Hepatocyte (in vitro differentiated cells): ENCODE data around the gene CATSPERE. TPM values are rescaled to one million over a fixed set of nuclear protein-coding genes. Genes with fewer than 3 reads are reported as not detected.
"Not testable (repeated sequence)": the region's sequence is repeated elsewhere in the genome, so short reads cannot be mapped to it uniquely, and the experiment has no call there.

Experiments used
- DNase-seq: peaks from one replicate; pipeline ENCODE4 v3.0.0-alpha.2; 2016; ENCODE audit warnings: low spot score
- H2AFZ ChIP-seq: fragments of 200-600 bp; sonication (generic); 2 replicates; pipeline ENCODE4 v1.6.0; 2016; ENCODE audit warnings: antibody characterized with exemption, mild to moderate bottlenecking
- H3K27ac ChIP-seq: fragments of 200-600 bp; sonication (generic); 2 replicates; pipeline ENCODE4 v1.5.1; 2016; ENCODE audit warnings: mild to moderate bottlenecking
- H3K27me3 ChIP-seq: fragments of 200-600 bp; sonication (generic); 2 replicates; pipeline ENCODE4 v1.6.1; 2016
- H3K36me3 ChIP-seq: fragments of 200-600 bp; sonication (generic); replicated peaks from 2 replicates; pipeline ENCODE4 v1.5.1; 2016; ENCODE audit warnings: low read depth; ENCODE audit not compliant: insufficient read depth
- H3K4me1 ChIP-seq: fragments of 200-600 bp; sonication (generic); 2 replicates; pipeline ENCODE4 v1.5.1; 2016; ENCODE audit warnings: mild to moderate bottlenecking, moderate library complexity; ENCODE audit not compliant: insufficient read depth
- H3K4me2 ChIP-seq: fragments of 200-600 bp; sonication (generic); 2 replicates; pipeline ENCODE4 v1.6.0; 2016
- H3K4me3 ChIP-seq: fragments of 200-600 bp; sonication (generic); 2 replicates; pipeline ENCODE4 v1.5.1; 2016; ENCODE audit warnings: mild to moderate bottlenecking
- H3K79me2 ChIP-seq: fragments of 200-600 bp; sonication (generic); 2 replicates; pipeline ENCODE4 v1.6.0; 2017; ENCODE audit warnings: mild to moderate bottlenecking
- H3K9me2 ChIP-seq: fragments of 200-600 bp; sonication (generic); replicated peaks from 2 replicates; pipeline ENCODE4 v1.6.0; 2017; ENCODE audit warnings: mild to moderate bottlenecking; ENCODE audit not compliant: insufficient read depth
- H3K9me3 ChIP-seq: fragments of 200-600 bp; sonication (generic); 2 replicates; pipeline ENCODE4 v1.5.1; 2016; ENCODE audit warnings: low read depth, mild to moderate bottlenecking
- H4K20me1 ChIP-seq: fragments of 200-600 bp; sonication (generic); 2 replicates; pipeline ENCODE4 v1.6.0; 2016; ENCODE audit warnings: mild to moderate bottlenecking; ENCODE audit not compliant: insufficient read depth, poor library complexity, severe bottlenecking
- EZH2 ChIP-seq: fragments of 200-600 bp; sonication (generic); IDR thresholded peaks from 2 replicates; pipeline ENCODE4 v1.6.1; 2016; ENCODE audit warnings: antibody characterized with exemption, mild to moderate bottlenecking, borderline replicate concordance
- EZH2phosphoT487 ChIP-seq: fragments of 200-600 bp; sonication (generic); IDR thresholded peaks from one replicate; pipeline ENCODE4 v1.6.1; 2018; ENCODE audit warnings: antibody characterized with exemption, mild to moderate bottlenecking, low read depth, moderate library complexity; ENCODE audit not compliant: unreplicated experiment, severe bottlenecking
- WGBS: methylation state at CpG from one replicate; pipeline ENCODE4 v1.1.6; 2016; ENCODE audit warnings: low lambda C conversion rate; ENCODE audit errors: missing lambda C conversion rate; 5-methylcytosine and 5-hydroxymethylcytosine counted together
- polyA plus RNA-seq: library from polyadenylated mRNA; unstranded; fragments of >200 nt; fragmentation: Nextera tagmentation; extraction: Ambion mirVana; gene quantifications from 2 replicates; pipeline ENCODE4 v1.2.1, GENCODE V29; 2016
- total RNA-seq: library from RNA; depleted of rRNA; stranded (reverse); fragments of >200 nt; gene quantifications from 2 replicates; pipeline ENCODE4 v1.2.3, GENCODE V29; 2014
- TF ChIP-seq, protein P1 (sequence below): fragments of 200-600 bp; sonication (generic); IDR thresholded peaks from 2 replicates; pipeline ENCODE4 v1.5.1; 2016; ENCODE audit warnings: antibody characterized with exemption, mild to moderate bottlenecking; ENCODE audit not compliant: poor library complexity

The CATSPERE gene
- total and polyA plus RNA-seq, 2 experiments from 2014 or later, result 1.0 to 2.3 TPM

DNA sequence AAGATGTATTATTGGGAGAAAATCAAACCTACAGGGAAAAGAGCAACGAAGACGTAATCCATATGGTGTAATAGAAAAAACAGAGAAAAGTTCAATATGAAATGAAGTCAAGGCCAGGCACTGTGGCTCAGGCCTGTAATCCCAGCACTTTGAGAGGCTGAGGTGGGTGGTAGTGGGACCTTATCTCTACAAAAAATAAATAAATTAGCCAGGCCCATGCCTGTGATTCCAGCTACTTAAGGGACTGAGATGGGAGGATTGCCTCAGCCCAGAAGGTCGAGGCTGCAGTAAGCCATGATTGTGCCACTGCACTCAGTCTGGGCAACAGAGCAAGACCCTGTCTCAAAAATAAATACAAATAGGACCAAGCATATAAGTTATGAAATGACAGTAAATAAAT, 203.3 kb downstream of the CATSPERE start:
- 75% methylated on average over 3 of the region's 3 CpGs for WGBS
- H2AFZ ChIP-seq, result no peak overlapping the region
- H3K36me3 ChIP-seq, result no peaks in the 10 kb centered on the region
- no peaks in the 10 kb centered on the region for H3K9me2 ChIP-seq
- peaks cover 92% of the 10 kb centered on the region for H3K79me2 ChIP-seq
- peaks cover 30% of the 10 kb centered on the region for H4K20me1 ChIP-seq
- no peak overlapping the region for H3K4me3 ChIP-seq
- no peaks in the 10 kb centered on the region for H3K27me3 ChIP-seq
- no peaks in the 10 kb centered on the region for H3K4me1 ChIP-seq
- no peak for DNase-seq
- TF ChIP-seq EZH2phosphoT487, result no peak
- TF ChIP-seq, protein P1, sequence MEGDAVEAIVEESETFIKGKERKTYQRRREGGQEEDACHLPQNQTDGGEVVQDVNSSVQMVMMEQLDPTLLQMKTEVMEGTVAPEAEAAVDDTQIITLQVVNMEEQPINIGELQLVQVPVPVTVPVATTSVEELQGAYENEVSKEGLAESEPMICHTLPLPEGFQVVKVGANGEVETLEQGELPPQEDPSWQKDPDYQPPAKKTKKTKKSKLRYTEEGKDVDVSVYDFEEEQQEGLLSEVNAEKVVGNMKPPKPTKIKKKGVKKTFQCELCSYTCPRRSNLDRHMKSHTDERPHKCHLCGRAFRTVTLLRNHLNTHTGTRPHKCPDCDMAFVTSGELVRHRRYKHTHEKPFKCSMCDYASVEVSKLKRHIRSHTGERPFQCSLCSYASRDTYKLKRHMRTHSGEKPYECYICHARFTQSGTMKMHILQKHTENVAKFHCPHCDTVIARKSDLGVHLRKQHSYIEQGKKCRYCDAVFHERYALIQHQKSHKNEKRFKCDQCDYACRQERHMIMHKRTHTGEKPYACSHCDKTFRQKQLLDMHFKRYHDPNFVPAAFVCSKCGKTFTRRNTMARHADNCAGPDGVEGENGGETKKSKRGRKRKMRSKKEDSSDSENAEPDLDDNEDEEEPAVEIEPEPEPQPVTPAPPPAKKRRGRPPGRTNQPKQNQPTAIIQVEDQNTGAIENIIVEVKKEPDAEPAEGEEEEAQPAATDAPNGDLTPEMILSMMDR, result no peak
- TF ChIP-seq EZH2, result no peak
- H3K9me3 ChIP-seq, result no peaks in the 10 kb centered on the region
- no peak overlapping the region for H3K4me2 ChIP-seq
- no peak overlapping the region for H3K27ac ChIP-seq

DNA sequence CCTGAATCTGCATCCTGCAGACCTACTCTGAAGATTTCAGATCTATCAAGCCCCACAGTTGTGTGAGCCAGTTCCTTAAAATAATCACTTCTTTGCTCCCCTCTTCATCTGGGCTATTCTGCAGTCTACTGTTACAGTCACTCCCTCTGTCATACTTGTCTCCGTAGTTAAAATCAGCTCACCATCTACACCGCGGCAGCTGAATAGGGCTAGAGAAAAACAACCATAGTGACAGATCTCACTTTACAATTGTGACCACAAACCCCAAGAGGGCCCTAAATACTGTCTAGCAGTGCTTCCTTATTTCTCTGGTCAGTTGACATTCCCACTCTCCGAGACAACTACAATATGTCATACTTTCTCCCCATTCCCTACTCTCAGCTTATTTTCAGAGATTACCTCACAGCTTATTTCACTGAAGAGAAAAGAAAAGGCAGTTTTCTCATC, 204.7 kb downstream of the CATSPERE start:
- no peak for DNase-seq
- WGBS, result 62% methylated on average over 4 of the region's 4 CpGs
- Histone ChIP-seq H3K4me1 (no peaks in the 10 kb centered on the region), H2AFZ (no peak overlapping the region), H3K4me2 (no peak overlapping the region), H3K9me2 (no peaks in the 10 kb centered on the region), H3K27me3 (no peaks in the 10 kb centered on the region), H3K4me3 (no peak overlapping the region), H3K79me2 (peaks cover 89% of the 10 kb centered on the region), H3K9me3 (no peaks in the 10 kb centered on the region), H4K20me1 (peaks cover 30% of the 10 kb centered on the region), H3K27ac (no peak overlapping the region), H3K36me3 (no peaks in the 10 kb centered on the region)
- no peak for TF ChIP-seq EZH2
- no peak for TF ChIP-seq EZH2phosphoT487
- TF ChIP-seq, protein P1, result no peak

DNA sequence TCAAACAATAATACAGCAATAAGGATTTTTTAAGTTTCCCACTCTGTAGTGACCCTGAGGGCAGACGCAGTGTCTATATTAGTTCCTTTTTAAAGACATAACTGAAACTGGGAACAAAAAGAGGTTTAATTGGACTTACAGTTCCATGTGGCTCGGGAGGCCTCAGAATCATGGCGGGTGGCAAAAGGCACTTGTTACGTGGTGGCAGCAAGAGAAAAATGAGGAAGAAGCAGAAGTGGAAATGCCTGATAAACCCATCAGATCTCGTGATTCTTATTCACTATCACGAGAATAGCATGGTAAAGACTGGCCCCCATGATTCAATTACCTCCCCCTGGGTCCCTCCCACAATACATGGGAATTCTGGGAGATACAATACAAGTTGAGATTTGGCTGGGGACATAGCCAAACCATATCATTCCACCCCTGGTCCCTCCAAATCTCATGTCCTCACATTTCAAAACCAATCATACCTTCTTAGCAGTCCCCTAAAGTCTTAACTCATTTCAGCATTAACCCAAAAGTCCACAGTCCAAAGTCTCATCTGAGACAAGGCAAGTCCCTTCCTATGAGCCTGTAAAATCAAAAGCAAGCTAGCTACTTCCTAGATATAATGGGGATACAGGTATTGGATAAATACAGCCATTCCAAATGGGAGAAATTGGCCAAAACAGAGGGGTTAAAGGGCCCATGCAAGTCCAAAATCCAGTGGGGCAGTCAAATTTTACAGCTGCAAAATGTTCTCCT, 205.8 kb downstream of the CATSPERE start:
- H3K9me2 ChIP-seq, H3K27ac ChIP-seq, H3K4me2 ChIP-seq, H3K9me3 ChIP-seq, H3K4me3 ChIP-seq, H2AFZ ChIP-seq, H3K4me1 ChIP-seq, H3K36me3 ChIP-seq, H3K27me3 ChIP-seq, DNase-seq: not testable (repeated sequence)
- H4K20me1 ChIP-seq, result peaks cover 30% of the 10 kb centered on the region
- peaks cover 92% of the 10 kb centered on the region for H3K79me2 ChIP-seq
- WGBS, result 96% methylated on average over 6 of the region's 6 CpGs

DNA sequence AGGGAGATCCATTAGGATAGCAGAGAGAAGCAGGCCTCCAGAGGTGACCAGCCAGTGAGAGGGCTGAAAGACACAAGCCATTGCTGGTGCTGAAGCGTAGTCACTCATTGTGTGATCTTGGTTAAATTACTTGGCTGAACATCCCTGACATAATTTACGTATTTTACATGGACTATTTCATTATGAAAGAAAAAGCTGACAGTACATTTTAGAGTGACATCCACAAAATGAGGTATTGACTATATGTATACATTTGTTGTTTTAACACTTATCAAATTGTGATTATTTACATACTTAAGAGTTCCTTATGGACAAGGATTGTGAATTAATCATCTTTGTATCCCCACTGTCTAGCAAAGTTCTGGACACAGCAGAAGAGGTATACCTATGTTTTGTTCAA, 206.7 kb downstream of the CATSPERE start:
- no peak overlapping the region for H3K4me2 ChIP-seq
- 100% methylated on average over 2 of the region's 2 CpGs for WGBS
- no peak overlapping the region for H3K4me3 ChIP-seq
- peaks cover 89% of the 10 kb centered on the region for H3K79me2 ChIP-seq
- H3K36me3 ChIP-seq, result no peaks in the 10 kb centered on the region
- H4K20me1 ChIP-seq, result peaks cover 30% of the 10 kb centered on the region
- no peak overlapping the region for H2AFZ ChIP-seq
- H3K27me3 ChIP-seq, result no peaks in the 10 kb centered on the region
- TF ChIP-seq, protein P1, result no peak
- TF ChIP-seq EZH2 (no peak), EZH2phosphoT487 (no peak)
- no peaks in the 10 kb centered on the region for H3K9me2 ChIP-seq
- no peak for DNase-seq
- H3K27ac ChIP-seq, result no peak overlapping the region
- H3K9me3 ChIP-seq, result no peaks in the 10 kb centered on the region
- H3K4me1 ChIP-seq, result peaks cover 4% of the 10 kb centered on the region
